ENCODE data around the gene SEPTIN2. TPM values are rescaled to one million over a fixed set of nuclear protein-coding genes. Genes with fewer than 3 reads are reported as not detected.
A peak's percentile ranks its signal among the peaks of the same experiment; 100 is the strongest.
"Not testable (repeated sequence)": the region's sequence is repeated elsewhere in the genome, so short reads cannot be mapped to it uniquely, and the experiment has no call there.

The SEPTIN2 gene
- total RNA-seq, 1 donor from 2014 or later: 460 TPM

- Mint-ChIP-seq H3K4me1 (ENCODE audit: low read depth) (peaks cover 22% of the 10 kb centered on the region), H3K4me3 (ENCODE audit: low read depth) (no peak overlapping the region), H3K27me3 (no peaks in the 10 kb centered on the region), H3K27ac (peak overlapping the region; percentile 29), H3K36me3 (ENCODE audit: insufficient read depth) (no peaks in the 10 kb centered on the region), H3K9me3 (ENCODE audit: low read depth) (no peaks in the 10 kb centered on the region)
- no peak for TF ChIP-seq CTCF (IDR thresholded peaks at IDR 0.05; ENCODE audit: unreplicated experiment)
- DNase-seq (ENCODE audit: low spot score, unreplicated experiment): no peak
Measured at GRCh38 chr2:241288324-241288888, 27.3 kb upstream of the SEPTIN2 start.

- DNase-seq (ENCODE audit: low spot score, unreplicated experiment): no peak
- Mint-ChIP-seq H3K27me3 (no peaks in the 10 kb centered on the region), H3K4me3 (ENCODE audit: low read depth) (no peak overlapping the region), H3K9me3 (ENCODE audit: low read depth) (no peaks in the 10 kb centered on the region), H3K4me1 (ENCODE audit: low read depth) (peaks cover 19% of the 10 kb centered on the region), H3K27ac (no peak overlapping the region), H3K36me3 (ENCODE audit: insufficient read depth) (no peaks in the 10 kb centered on the region)
- no peak for TF ChIP-seq CTCF (IDR thresholded peaks at IDR 0.05; ENCODE audit: unreplicated experiment)
Measured at GRCh38 chr2:241289053-241289452, 26.7 kb upstream of the SEPTIN2 start.

- no peak overlapping the region for H3K4me3 Mint-ChIP-seq (ENCODE audit: low read depth)
- H3K4me1 Mint-ChIP-seq (ENCODE audit: low read depth): peaks cover 14% of the 10 kb centered on the region
- no peak for TF ChIP-seq CTCF (IDR thresholded peaks at IDR 0.05; ENCODE audit: unreplicated experiment)
- no peaks in the 10 kb centered on the region for H3K36me3 Mint-ChIP-seq (ENCODE audit: insufficient read depth)
- no peaks in the 10 kb centered on the region for H3K27me3 Mint-ChIP-seq
- H3K9me3 Mint-ChIP-seq (ENCODE audit: low read depth): no peaks in the 10 kb centered on the region
- no peak overlapping the region for H3K27ac Mint-ChIP-seq
- no peak for DNase-seq (ENCODE audit: low spot score, unreplicated experiment)
Measured at GRCh38 chr2:241289597-241289996, 26.1 kb upstream of the SEPTIN2 start.

- Mint-ChIP-seq H3K4me1 (ENCODE audit: low read depth) (peaks cover 7% of the 10 kb centered on the region), H3K27ac (no peak overlapping the region), H3K36me3 (ENCODE audit: insufficient read depth) (peaks cover 1% of the 10 kb centered on the region), H3K9me3 (ENCODE audit: low read depth) (peaks cover 1% of the 10 kb centered on the region), H3K27me3 (no peaks in the 10 kb centered on the region), H3K4me3 (ENCODE audit: low read depth) (no peak overlapping the region)
- no peak for DNase-seq (ENCODE audit: low spot score, unreplicated experiment)
- TF ChIP-seq CTCF (IDR thresholded peaks at IDR 0.05; ENCODE audit: unreplicated experiment): no peak
Measured at GRCh38 chr2:241291153-241291552, 24.6 kb upstream of the SEPTIN2 start.

GRCh38 chr2:241291977-241292376, 23.7 kb upstream of the SEPTIN2 start:
- no peak for TF ChIP-seq CTCF (IDR thresholded peaks at IDR 0.05; ENCODE audit: unreplicated experiment)
- H3K27me3 Mint-ChIP-seq: no peaks in the 10 kb centered on the region
- no peak for DNase-seq (ENCODE audit: low spot score, unreplicated experiment)
- H3K9me3 Mint-ChIP-seq (ENCODE audit: low read depth): peaks cover 3% of the 10 kb centered on the region
- H3K4me1 Mint-ChIP-seq (ENCODE audit: low read depth): peaks cover 3% of the 10 kb centered on the region
- peaks cover 7% of the 10 kb centered on the region for H3K36me3 Mint-ChIP-seq (ENCODE audit: insufficient read depth)
- H3K4me3 Mint-ChIP-seq (ENCODE audit: low read depth): no peak overlapping the region
- H3K27ac Mint-ChIP-seq: no peak overlapping the region

GRCh38 chr2:241293378-241293797, 22.3 kb upstream of the SEPTIN2 start:
- H3K9me3 Mint-ChIP-seq (ENCODE audit: low read depth); H3K4me1 Mint-ChIP-seq (ENCODE audit: low read depth); DNase-seq (ENCODE audit: low spot score, unreplicated experiment); H3K27ac Mint-ChIP-seq; H3K36me3 Mint-ChIP-seq (ENCODE audit: insufficient read depth); H3K27me3 Mint-ChIP-seq; H3K4me3 Mint-ChIP-seq (ENCODE audit: low read depth): not testable (repeated sequence)
